HG02970 (cell line): ENCODE results near the gene PFDN1.
A peak's percentile ranks its signal among the peaks of the same experiment; 100 is the strongest.
"Not testable (repeated sequence)": the region's sequence is repeated elsewhere in the genome, so short reads cannot be mapped to it uniquely, and the experiment has no call there.

Experiments used
- ATAC-seq: cut with Tn5 transposase; IDR thresholded peaks from one replicate; pipeline ENCODE4 v1.9.1; 2021; ENCODE audit warnings: mild to moderate bottlenecking, moderate library complexity, moderate number of reproducible peaks; ENCODE audit not compliant: unreplicated experiment, low FRiP score

The PFDN1 gene, protein sequence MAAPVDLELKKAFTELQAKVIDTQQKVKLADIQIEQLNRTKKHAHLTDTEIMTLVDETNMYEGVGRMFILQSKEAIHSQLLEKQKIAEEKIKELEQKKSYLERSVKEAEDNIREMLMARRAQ

DNA sequence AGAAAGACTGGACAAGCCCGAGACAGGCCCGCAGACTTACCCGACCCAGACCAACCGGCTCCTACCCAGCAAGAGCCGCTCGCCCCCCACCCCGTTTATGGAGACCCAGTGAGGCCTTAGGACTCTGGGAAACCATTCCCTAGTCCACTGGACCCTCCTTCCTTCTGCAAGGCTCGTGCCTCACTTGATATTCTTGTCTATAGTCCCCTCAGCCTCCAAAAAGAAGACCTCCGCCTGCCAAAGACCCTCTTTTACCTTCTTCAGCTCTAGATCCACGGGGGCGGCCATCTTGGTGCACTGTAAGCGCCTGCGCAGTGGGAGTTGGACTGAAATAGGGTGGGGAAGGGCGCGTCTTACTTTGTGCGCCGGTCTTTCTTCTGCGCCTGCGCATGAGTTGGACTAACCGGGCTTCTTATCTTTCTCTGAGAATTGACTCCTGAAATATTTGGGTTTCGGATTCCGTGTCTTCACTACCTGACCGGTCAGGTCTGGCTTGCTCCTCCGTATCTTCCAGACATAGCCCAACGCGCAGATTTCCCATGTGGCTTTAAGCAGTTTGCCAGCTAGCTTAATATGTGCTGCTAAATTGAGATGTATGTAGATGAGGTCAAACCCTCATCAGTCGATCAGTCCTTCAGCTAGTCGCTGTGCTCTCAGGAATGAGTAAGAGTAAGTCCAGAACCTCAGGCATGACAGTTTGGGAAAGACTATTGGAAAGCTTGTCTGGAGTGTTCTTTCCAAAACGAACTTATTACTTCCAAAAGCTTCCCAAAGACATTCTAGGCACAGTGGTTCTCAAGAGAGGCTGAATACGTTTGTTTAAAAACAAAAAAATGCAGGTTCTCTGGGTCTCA, at the start of gene PFDN1:
Gene PFDN1 (minus strand): TSS at position 316 of the 854 bp plus-strand sequence. CDS start 28 bp downstream, at position 288.
- peak; percentile 91 for ATAC-seq

DNA sequence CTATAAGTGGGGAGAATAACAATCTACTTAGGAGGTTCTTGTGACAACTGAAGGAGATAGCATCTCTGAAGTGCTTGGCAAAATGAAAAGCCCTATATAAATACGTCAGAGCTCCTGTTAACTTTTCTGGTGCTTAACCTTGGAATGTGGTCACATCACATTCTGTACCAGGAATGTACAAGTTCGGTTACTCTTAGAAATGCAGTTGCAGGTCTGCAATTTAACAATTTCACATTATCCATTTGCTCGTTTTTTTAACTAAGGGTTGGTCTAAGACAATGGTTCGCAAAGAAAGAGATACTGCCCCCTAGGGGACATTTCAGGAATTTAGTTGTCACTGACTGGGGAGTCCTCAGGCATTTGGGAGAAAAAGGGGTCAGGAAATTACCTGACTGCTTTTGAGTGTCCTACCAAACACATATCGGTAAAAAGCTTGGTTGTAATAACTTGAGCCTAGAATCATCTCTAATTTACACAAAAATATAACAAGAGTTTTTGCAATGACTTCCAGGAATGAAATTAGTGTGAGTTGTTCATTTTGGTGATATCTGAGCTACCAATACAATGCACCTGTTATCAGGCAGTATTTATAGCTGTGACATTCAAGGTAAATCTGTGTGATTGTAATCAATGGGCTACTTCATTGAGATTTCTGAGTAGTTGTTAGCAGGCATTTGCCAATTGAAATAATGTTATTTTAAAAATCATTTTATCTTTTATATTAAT, 48.9 kb upstream of the PFDN1 start:
- no peak for ATAC-seq

DNA sequence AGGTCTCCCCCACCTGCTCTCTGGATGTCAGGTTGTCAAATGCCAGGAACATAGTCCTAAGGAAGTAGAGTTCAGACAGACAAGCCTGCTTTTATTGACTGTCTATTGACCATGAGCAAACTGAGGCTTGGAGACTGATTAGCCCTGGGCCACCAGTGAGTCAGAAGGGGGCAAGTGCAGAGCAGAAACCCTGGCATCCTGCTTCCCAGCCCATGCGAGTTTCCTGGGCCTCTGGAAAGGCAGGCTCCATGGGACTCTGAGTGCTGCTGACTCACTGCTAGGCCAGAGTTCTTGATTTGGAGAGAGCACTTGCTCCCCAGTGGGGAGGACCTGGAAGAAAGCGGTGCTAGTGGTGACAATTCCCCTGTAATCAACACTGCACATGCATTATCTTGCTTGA, 46.3 kb upstream of the PFDN1 start:
- ATAC-seq = no peak

DNA sequence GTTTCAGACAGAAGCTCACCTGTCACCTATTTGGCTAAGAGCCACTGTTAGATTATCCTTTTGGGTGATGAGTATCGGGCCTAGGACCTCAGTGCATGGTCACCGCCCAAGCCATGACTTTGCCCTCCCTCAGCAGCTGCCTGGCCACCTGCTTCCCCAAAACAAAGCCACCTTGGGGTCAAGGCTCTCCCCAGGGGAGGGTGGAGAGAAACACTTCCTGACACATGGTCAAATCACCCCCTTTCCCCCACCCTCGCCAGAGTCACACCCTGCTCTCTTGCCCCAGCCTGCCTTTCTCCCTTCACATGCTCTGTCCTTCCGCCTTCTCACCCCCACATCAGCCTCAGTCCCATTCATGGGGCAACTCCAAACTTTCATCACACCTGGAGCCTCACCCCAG, 45.2 kb upstream of the PFDN1 start:
- ATAC-seq = no peak

DNA sequence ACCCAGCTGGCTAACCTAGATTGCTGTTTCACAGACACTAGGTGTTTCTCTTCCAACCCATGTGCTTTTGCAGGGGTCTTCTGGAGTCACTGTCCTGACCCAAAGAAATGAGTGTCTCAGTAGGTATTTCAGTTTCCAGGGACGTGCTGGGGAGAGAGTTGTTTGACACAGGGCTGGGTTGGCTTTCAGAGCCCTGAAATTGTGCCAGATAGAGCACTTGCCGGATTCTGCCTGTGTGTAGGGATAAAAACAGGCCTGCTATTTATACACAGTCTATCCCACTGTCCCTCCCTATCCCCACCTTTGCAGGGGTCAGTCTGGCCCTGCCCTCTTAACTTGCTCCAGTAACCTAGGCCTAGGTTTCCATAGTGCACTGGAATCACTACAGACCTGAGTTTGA, 44.5 kb upstream of the PFDN1 start:
- ATAC-seq = no peak

DNA sequence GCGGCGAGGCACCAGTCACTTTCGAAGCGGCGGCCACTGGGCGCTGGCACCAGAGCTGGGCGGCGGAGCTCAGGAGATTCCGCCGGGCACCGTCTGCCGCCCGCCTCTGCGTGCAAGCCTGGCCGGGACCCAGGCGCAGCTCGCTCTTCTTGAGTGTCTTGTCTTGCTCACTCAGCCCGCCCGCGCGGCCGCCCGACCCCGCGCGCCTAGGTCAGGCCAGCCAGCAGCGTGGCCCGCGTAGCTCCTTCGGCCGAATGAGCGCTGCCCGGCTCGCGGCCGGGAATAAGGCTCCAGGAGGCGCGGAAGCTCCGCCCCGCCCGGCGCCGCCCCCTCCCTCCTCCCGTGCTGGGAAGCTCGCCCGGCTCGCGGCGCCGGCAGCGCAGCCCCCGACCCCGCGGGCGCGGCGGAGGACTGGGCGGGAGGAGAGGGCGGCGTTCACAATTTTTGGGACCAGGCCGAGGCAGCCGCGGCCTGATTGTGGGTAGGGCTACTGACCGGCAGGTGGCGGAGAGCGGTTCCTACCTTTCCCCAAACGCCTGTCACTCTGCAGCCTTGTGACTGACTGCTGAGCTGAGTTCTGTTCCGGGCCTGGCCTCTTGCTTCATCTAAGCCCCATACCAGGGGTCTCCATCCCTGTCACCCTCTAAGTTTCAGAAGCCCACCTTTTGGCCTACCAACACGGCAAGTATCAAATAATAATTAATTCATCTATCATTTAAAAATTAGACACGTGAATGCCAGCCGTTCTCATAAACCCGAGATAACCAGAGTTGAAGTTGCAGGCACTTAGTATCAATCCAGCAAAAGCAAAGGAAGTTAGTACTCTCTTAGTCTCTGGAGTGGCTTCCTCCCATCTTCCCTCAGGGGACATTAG, 43.7 kb upstream of the PFDN1 start, which contains the start of gene HBEGF:
Gene HBEGF (minus strand): TSS at position 256 of the 874 bp plus-strand sequence. CDS start 275 bp downstream, outside the sequence.
- no peak for ATAC-seq

DNA sequence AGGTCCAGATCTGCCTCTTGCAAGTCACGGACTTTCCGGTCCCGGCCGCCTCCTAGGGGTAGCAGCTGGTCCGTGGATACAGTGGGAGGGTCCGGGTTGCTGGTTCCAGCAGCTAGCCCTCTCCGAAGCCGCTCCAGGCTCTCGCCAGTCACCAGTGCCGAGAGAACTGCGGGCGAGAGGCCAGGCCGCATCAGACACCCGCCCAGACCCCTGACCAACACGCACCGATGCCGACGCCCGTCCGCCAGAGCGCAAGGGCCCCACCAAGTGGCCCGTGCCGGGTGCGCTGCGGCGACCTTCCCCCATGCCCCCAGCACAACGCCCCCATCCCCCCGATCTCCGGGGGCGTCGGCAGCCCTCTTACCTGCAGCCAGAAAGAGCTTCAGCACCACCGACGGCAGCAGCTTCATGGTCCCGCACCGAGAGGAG, 43.0 kb upstream of the PFDN1 start:
- ATAC-seq = no peak

DNA sequence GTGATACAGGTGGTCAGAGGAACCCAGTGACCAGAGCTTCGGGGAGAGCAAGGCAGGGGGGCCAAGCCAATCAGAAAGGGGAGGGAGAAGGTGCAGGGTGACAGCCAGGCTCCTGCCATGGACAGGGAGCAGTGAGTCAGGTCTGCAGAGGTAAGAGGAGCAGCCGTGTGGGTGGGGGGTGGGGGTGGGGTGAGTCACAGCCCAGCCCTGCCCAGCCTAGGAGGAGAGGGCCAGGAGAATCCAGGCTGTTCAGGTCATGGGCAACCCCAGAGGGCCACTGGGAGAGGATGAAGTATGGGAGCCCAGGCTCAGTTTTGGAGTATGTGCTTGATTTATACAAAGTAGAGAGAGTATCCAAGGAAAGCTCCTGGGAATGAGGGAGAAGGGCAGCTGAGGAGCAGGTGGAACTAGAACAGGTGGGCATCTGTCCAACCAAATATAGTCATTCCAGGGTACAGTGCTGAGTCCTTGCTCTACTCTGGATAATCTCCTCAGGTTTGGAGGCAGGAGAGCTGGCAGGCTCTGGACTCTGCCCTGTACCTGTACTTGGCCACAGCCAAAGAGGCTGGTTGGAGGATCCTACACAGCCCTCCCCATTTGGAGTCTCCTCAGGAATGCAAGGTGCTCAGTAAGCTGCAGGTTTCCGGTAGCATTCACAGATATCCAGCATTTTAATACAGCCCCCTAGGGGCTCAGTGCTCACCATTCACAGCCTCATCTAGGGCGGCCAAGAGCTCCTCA, 42.0 kb upstream of the PFDN1 start:
- no peak for ATAC-seq

DNA sequence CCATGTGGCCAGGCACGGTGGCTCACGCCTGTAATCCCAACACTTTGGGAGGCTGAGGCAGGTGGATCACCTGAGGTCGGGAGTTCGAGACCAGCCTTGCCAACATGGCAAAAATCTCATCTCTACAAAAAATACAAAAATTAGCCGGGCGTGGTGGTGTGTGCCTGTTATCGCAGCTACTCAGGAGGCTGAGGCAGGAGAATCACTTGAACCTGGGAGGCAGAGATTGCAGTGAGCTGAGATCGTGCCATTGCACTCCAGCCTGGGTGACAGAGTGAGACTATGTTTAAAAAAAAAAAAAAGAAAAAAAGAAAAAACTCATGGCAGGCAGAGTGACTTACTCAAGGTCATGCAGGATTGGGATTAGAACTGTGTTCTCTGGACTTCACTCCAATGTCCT, 40.9 kb upstream of the PFDN1 start:
- not testable (repeated sequence) for ATAC-seq

DNA sequence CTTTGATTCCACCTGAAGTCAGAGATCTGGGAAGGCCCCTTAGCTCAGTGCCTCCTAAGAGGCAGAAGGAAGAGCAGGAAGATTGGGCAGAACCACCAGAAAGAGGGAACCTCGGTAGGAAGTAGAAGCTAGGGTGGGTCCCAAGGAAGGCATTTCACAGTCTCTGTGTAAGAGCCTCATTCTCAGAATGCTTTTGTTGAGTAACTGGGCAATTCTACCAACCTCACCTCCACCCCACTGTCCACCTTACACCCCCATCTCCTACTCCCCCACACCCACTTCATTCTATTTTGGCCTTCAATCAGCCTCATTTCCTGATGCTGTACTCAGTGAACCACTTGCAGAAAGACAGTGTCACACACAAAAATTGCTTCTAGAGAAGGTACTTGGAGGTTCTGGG, 40.0 kb upstream of the PFDN1 start:
- no peak for ATAC-seq

DNA sequence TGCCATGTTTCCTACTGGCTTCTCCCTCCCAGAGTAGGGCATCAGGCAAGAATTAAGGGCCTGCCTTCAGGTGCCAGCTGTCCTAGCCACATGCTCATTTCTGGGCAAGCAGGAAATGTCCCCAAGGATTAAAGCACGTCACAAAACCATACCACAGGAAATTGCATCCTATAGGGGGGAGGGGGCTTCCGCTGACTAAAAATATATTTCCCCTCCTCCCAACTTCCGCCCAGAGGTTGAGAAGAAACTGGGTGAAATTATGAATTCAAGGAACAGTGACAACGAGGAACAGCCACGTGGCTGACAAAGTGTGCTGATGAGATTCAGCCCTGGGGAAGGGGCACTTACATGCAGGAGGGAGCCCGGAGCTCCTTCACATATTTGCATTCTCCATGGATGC, 39.4 kb upstream of the PFDN1 start:
- ATAC-seq = no peak

DNA sequence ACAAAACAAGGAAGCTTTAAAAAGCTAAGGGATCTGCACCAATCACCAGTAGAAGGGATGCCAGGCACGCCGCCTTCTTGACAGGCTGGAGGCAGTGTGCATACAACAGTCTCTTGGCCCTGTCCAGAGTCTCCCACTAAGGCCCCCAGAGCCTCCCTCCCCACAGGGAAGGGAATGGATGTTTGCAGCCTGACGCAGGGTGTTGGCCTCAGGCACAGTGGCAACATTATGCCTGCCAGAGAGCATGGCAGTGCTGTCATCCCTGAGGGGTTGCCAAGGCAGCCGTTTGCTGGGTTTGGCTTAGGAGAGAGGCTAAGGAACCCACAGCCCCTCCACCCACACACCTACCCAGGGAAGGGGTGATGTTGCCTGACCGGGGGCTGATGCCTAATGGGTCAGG, 38.7 kb upstream of the PFDN1 start:
- ATAC-seq = no peak

DNA sequence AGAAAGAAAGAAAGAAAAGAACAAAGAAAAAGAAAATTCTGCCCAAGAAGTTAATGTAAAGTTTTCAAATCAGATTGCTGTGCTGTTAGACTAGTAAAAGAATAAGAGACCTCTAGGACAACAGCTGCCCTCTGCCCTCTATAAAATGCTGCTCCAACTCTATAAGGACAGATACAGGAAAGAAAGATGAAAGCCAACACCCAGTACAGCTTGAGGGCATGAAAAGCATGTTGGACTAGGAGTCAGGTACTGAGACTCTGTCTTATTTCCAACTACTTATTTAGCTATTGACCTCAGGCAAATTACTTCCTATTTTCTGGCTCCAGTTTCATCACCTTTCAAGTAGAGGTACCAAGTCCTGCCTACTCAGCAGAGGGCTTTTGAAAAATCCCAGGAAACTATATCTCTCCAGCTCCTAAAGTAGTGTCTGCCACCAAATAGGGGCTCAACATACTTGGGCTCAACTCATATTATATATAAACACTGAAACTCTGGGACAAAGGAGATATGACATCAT, 37.8 kb upstream of the PFDN1 start:
- no peak for ATAC-seq

DNA sequence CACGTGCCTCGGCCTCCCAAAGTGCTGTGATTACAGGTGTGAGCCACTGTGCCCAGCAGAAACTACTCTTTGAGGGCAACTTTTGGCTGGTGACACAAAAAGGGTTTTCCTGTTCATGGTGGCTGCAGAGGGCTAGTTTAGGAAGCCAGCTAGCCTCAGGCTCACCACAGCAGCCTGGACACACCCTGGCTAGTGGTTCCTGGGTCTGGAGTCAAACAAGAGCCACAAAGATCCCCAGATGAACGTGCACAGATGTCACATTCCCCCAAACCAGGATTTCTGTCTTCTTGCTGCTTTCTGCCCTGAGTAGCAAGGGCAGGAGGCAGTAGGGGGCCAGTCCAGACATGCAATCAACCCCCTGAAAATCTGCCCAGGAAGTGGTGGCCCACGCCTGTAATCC, 36.7 kb upstream of the PFDN1 start:
- no peak for ATAC-seq

DNA sequence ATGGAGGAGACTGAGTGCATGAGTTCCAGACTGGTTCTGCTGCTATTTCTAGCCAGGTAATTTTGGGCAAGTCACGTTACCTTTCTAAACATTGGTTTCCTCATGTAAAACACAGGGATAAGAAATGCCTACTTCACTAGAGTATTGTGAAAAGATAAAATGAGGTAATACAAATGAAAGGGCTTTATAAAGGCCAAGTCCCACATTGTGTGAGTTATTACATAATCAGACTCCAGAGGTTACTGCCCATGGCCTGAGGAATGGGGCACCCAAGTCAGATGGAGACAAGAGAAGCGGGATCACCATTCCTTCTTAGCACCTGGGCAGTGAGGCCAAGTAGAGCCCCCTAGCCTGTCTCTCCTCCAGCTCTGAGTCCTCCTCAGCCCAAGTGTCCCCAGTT, 36.0 kb upstream of the PFDN1 start:
- ATAC-seq = no peak

DNA sequence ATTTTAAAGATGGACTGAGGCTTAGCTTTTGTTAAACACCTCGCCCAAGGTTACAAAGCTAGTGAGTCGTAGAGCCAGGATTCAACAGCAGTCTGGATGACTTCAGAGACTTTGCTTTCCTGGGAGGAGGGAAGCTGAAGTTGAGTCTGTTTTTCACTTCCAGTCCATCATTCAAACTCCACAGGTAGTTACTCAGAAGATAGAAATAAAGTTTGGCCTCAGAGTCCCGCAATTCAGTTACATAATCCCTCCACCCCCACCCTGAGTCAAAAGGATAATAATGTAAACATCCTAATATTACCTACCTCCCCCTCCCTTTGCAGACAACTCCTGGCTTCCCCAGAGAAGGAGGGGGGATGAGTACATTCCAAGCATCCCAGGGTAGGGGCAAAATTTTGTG, 35.4 kb upstream of the PFDN1 start:
- no peak for ATAC-seq

DNA sequence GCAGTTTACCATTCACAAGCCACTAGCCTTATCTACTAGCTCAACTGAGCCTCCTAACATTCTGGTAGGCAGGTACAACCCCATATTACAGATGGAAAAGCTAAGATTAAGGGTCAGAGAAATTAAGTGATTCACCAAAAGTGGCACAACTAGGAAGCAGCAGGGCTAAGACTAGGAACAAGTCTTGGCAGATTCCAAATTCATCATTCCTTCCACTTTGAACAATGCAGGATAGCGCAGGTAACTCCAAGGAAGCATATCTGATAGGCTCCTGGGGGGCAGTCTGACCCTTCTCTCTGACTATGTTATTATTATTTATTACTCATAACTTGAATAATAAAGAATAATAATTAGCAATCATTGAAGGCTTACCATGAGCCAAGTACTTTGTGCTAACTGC, 35.0 kb upstream of the PFDN1 start:
- no peak for ATAC-seq

DNA sequence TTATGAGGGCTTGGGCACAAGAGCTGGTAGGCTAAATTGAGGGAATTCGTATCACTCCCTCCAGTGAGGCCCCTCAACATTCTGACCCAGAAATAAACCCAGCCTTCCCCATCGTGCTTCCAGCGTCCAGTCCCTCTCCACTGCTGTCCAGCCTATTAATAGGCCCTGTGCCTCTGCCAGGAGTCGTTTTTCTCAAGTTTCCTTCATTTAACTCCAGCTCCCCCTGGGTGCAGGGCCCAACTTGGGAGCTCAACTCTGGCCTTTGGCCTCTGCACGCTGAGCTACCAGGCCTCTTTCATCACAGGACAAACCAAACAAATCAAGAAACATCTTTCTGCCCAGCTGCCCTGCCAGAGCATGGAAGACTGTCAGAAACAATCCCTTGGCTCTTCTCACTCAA, 33.5 kb upstream of the PFDN1 start:
- ATAC-seq = no peak

DNA sequence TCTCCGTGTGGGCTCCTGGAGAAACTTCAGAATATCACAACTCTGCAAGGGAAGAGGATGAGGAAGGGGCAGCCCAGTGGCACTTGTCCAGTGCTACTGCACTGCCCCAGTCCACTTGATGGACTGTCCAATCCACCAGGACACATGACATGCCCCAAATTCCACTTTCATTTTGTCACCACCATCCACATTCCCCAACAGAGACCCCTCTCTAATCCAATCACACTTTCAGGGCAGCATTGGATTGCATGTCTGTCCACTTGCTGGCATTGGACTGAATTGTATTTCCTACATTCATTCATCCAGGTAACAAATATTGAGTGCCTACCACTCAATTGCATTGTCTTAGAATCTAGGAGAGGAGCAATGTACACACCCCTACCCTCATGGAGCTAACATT, 28.7 kb upstream of the PFDN1 start:
- ATAC-seq = no peak
